Skeletal muscle tissue (tissue), 4 donors: Measurements from ENCODE around the gene KCNJ9. TPM values are rescaled to one million over a fixed set of nuclear protein-coding genes. Genes with fewer than 3 reads are reported as not detected.

Experiments used
- H3K27ac ChIP-seq: one replicate; pipeline ENCODE4 v1.7.0; 2013; ENCODE audit warnings: mild to moderate bottlenecking, low read depth, low read length, inconsistent platforms
- H3K27me3 ChIP-seq, 3 donors: one replicate each; pipeline ENCODE4 v1.7.0; 2013; ENCODE audit warnings: low read length in 3 of 3; ENCODE audit not compliant: control insufficient read depth in 3 of 3, insufficient read depth in 3 of 3
- H3K36me3 ChIP-seq, 3 donors: one replicate each; pipeline ENCODE4 v1.7.0; 2013; ENCODE audit warnings: low read length in 3 of 3; ENCODE audit not compliant: control insufficient read depth in 3 of 3, insufficient read depth in 3 of 3
- H3K4me1 ChIP-seq, 3 donors: one replicate each; pipeline ENCODE4 v1.7.0; 2013; ENCODE audit warnings: low read length in 3 of 3, mild to moderate bottlenecking in 3 of 3; ENCODE audit not compliant: control insufficient read depth in 3 of 3, insufficient read depth in 3 of 3
- H3K4me3 ChIP-seq, 3 donors: one replicate each; pipeline ENCODE4 v1.7.0; 2013; ENCODE audit warnings: low read length in 3 of 3
- H3K9ac ChIP-seq, 3 donors: one replicate each; pipeline ENCODE4 v1.7.0; 2013; ENCODE audit warnings: low read length in 3 of 3, mild to moderate bottlenecking in 3 of 3, moderate library complexity in 2 of 3, low read depth in 1 of 3
- H3K9me3 ChIP-seq, 3 donors: one replicate each; pipeline ENCODE4 v1.7.0; 2013; ENCODE audit warnings: low read length in 3 of 3; ENCODE audit not compliant: control insufficient read depth in 3 of 3
- total RNA-seq: library from RNA; depleted of rRNA; stranded (reverse); fragments of >200 nt; gene quantifications from one replicate; pipeline ENCODE4 v1.2.3, GENCODE V29; 2014
- donor health status: Osteomylitis.

KCNJ9 gene
- total RNA-seq, 1 donor from 2014 or later: not detected

DNA sequence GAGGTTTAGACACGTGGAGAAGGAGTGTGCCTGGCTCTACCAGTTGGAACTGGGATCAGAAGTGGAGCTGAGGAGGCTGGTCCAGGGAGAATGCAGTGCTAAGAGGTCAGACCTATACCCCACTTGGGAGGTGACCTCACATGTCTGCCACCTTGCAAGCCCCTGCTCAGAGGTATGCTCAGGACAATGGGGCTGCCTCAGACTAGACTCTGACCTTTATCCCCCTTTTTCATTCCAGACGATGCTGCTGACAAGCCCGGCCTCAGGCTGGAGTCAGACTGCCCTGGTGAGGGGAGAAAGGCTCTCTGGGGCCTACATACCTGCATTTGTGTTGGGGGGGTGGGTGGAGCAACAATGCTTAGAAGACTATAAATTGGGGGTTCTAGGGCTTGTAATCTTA lies 16.6 kb upstream of the KCNJ9 start:
- no peaks in the 10 kb centered on the region for H3K9me3 ChIP-seq

DNA sequence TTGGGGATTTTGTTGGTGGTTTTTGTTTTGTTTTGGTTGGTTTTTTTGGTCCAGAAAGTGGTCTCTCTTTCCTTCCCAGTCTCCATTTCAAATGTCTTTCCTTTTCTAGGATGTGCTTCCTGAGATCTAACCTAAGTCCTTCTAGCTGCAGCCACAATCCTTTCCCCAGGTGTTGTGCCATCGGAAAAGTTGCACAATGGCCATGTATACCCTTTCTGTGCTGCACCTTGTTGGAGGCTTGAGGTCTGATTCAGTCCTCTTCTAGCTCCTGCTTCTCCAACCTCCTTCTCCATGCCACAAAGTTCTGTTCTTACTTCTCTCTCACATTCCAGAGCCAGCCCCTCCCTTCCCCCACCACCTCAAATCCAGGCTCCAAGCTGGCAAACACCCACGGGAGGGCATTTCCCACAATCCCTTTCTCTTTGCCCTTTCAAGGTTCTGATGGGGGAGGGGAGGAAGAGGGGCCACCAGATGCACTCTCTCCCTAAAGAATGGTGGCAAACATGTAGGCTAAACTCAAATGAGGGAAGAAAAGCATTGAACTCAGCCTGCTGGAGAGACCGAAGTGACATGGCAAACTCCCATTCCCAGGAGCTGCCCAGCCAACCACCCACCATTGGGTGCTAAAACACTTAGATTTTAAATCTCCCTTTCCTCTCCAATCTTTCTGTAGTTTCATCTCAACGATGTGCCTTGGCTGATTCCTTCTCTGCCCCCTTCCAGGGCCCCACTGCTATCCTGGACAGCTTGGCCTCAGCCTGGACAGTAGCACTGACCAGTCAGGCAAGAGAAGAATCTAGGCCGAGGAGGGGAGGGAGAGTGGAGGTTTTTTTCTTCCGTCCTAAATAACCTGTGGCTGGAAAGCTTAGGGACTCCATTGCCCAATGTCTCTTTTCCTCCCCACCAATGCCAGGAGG lies 14.3 kb upstream of the KCNJ9 start:
- H3K9me3 ChIP-seq: no peaks in the 10 kb centered on the region
- H3K36me3 ChIP-seq: no peaks in the 10 kb centered on the region
- no peak overlapping the region for H3K27ac ChIP-seq
- H3K27me3 ChIP-seq: peaks cover 0 to 6% (median 0%) of the 10 kb centered on the region in 3 donors
- no peak overlapping the region for H3K9ac ChIP-seq
- H3K4me3 ChIP-seq: no peak overlapping the region
- H3K4me1 ChIP-seq: peaks cover 7 to 12% (median 7%) of the 10 kb centered on the region in 3 donors

More for the DNA sequence above, 16.6 kb upstream of the KCNJ9 start:
- Histone ChIP-seq H3K36me3 (no peaks in the 10 kb centered on the region), H3K4me1 (no peaks in the 10 kb centered on the region), H3K27me3 (no peaks in the 10 kb centered on the region), H3K27ac (no peak overlapping the region), H3K4me3 (no peak overlapping the region), H3K9ac (no peak overlapping the region)

- no peaks in the 10 kb centered on the region for H3K9me3 ChIP-seq
- H3K9ac ChIP-seq: no peak overlapping the region
- H3K36me3 ChIP-seq: no peaks in the 10 kb centered on the region
- no peak overlapping the region for H3K4me3 ChIP-seq
- H3K27ac ChIP-seq: no peak overlapping the region
- peaks cover 7 to 12% (median 7%) of the 10 kb centered on the region in 3 donors for H3K4me1 ChIP-seq
- peaks cover 0 to 6% (median 0%) of the 10 kb centered on the region in 3 donors for H3K27me3 ChIP-seq
Measured at GRCh38 chr1:160068225-160068624, 13.1 kb upstream of the KCNJ9 start.

DNA sequence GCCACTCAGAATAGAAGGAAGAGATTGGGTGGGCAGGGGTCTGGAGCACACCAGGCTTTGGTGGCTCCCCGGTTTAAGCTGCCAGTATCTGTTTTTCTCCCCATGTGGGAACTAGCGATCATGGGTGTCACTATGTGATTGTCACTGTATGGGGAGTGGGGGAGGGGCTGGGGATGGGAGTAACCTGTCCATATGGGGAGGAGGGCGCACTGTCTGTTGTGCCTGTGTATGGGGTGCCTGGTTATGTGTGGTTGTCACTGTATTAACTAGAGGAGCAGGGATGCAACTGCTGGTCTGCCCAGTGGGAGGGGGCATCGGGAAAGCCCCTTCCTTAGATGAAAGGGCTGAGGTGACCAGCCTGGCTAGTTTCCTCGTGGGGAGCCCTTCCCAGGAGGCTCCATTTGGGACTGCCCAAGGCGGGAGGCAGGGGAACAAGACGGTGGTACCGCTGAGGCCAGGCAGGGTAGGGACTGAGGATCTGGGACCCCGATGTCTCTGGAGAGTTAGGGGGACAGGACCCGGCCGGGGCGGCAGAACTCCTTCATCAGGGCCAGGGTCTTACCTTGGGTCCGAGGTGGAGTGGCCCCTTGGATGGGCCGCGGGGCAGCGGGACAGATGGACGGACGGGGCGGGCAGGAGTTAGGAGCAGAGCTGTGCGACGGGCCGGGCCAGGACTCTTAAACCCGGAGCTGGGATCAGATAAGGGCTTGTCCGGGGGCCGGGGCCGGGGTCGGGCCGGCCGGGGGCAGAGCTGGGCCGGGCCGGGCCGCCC lies 11.7 kb upstream of the KCNJ9 start, which contains the start of gene KCNJ10:
Gene KCNJ10, minus strand, starts transcription at position 701 of the 772 bp plus-strand sequence. CDS start 27,628 bp downstream, outside the sequence.
- peaks cover 7 to 12% (median 7%) of the 10 kb centered on the region in 3 donors for H3K4me1 ChIP-seq
- peaks cover 0 to 6% (median 0%) of the 10 kb centered on the region in 3 donors for H3K27me3 ChIP-seq
- peak within 1 kb of the TSS; percentile 85 to 90 (median 88) for H3K4me3 ChIP-seq
- no peak within 1 kb of the TSS for H3K27ac ChIP-seq
- H3K9me3 ChIP-seq: no peaks in the 10 kb centered on the region
- H3K9ac ChIP-seq: peak within 1 kb of the TSS; percentile 52 to 74 (median 72)
- no peaks in the 10 kb centered on the region for H3K36me3 ChIP-seq

DNA sequence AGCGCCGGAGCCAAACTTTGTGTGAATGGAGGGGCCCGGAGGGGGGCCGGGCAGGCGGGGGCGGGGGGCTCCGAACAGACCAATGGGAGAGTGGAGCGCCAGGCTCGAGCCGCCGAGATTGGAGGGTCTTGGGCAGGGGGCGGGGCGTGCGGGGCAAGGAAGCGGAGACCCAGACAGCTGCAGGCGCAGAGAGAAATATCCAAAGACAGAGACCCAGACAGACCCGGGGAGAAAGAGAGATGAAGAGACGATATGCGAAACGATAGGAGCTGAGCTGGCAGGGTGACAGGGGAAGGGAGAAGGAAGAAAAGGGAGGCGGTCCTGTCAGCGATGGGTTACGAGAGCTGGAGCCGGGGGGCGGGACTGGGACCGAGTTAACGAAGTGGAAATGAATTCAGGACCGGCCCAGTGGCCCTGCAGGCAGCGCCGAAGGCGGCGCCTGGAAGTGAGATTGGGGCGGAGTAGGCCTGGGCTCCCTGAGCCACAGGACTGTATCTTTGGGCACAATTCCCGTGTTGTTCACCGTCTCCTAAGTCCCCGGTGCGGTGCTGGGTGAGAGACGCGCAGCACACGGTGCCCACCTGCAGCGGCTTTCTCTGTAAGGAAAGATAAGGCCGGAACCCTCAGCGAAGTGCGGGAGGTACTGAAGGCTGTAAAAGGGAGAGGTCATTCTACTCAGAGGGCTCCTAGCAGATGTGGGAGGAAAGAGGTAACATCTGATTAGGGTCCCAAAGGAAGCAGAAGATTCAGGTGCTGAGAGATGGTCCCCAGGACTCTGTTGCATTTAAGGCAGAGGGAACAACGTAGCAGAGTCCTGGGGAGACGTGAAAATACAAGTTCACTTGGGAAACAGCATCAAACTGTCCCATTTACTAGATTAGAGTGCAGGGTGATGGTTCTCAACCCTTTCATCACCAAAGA lies 10.8 kb upstream of the KCNJ9 start:
- Histone ChIP-seq H3K27ac (no peak overlapping the region), H3K9ac (peak overlapping the region; percentile 52 to 74 (median 72)), H3K27me3 (peaks cover 0 to 6% (median 0%) of the 10 kb centered on the region in 3 donors), H3K36me3 (no peaks in the 10 kb centered on the region), H3K9me3 (no peaks in the 10 kb centered on the region), H3K4me1 (peaks cover 7 to 12% (median 7%) of the 10 kb centered on the region in 3 donors), H3K4me3 (peak overlapping the region; percentile 85 to 90 (median 88))

- H3K4me1 ChIP-seq: peaks cover 7 to 12% (median 7%) of the 10 kb centered on the region in 3 donors
- H3K9me3 ChIP-seq: no peaks in the 10 kb centered on the region
- H3K27me3 ChIP-seq: peaks cover 0 to 6% (median 0%) of the 10 kb centered on the region in 3 donors
- H3K36me3 ChIP-seq: no peaks in the 10 kb centered on the region
- H3K4me3 ChIP-seq: no peak overlapping the region
- no peak overlapping the region for H3K9ac ChIP-seq
- H3K27ac ChIP-seq: no peak overlapping the region
Measured at GRCh38 chr1:160071289-160071688, 10.0 kb upstream of the KCNJ9 start.

GRCh38 chr1:160074865-160075264 lies 6.5 kb upstream of the KCNJ9 start:
- H3K27me3 ChIP-seq: peaks cover 0 to 6% (median 0%) of the 10 kb centered on the region in 3 donors
- H3K36me3 ChIP-seq: no peaks in the 10 kb centered on the region
- H3K9ac ChIP-seq: no peak overlapping the region
- H3K27ac ChIP-seq: no peak overlapping the region
- H3K9me3 ChIP-seq: no peaks in the 10 kb centered on the region
- no peak overlapping the region for H3K4me3 ChIP-seq
- H3K4me1 ChIP-seq: peaks cover 15 to 20% (median 18%) of the 10 kb centered on the region in 3 donors

DNA sequence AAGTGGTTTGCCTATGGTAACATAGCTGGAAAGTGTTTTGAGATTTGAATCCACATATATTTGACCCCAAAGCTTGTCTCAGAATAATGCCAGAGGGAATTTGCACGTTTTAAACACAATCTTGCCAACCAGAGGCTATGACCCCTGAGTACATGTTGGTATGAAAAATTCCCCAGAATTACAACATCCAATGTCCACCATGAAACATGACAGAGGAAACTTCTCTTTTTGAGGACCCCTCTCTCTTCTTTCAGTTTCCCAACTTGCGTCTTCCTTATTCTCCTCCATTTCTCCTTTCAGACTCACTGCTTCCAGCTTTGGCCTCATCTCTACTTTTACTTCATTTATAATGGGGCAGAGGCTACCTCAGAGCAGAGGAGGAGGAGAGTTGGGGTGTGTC lies 5.5 kb upstream of the KCNJ9 start:
- Histone ChIP-seq H3K36me3 (no peaks in the 10 kb centered on the region), H3K9me3 (no peaks in the 10 kb centered on the region), H3K27me3 (peaks cover under 1 to 8% (median 5%) of the 10 kb centered on the region in 3 donors), H3K9ac (no peak overlapping the region), H3K27ac (no peak overlapping the region), H3K4me1 (peaks cover 9 to 13% (median 12%) of the 10 kb centered on the region in 3 donors), H3K4me3 (no peak overlapping the region)

DNA sequence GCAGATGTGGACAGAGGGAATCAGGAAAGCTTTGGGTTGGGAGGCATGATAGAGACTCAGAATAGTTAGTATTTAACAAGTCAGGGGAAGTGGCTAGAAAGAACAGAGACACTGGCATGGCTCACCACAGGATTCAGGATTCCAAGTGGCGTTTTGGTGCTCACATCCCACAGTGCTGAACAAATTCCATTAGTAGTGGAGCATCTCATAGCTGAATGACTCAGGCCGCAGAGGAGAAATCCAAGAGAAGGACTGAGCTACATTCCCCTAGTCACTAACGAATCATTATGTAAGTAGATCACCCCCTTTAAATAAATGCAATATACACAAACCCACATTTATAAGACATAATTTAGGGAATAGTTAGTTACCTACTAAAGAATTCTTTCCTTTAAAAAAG lies 5.0 kb upstream of the KCNJ9 start:
- peaks cover 3 to 10% (median 4%) of the 10 kb centered on the region in 3 donors for H3K27me3 ChIP-seq
- no peak overlapping the region for H3K9ac ChIP-seq
- no peaks in the 10 kb centered on the region for H3K9me3 ChIP-seq
- no peaks in the 10 kb centered on the region for H3K36me3 ChIP-seq
- H3K27ac ChIP-seq: no peak overlapping the region
- H3K4me1 ChIP-seq: peaks cover 8 to 11% (median 9%) of the 10 kb centered on the region in 3 donors
- H3K4me3 ChIP-seq: no peak overlapping the region
